ENCODE data around the gene AKAP6.
A peak's percentile ranks its signal among the peaks of the same experiment; 100 is the strongest.

AKAP6 gene

GRCh38 chr14:32430326-32430725 lies 101.2 kb downstream of the AKAP6 start:
- in situ Hi-C loops (cut with HindIII; ENCODE audit: low pct_ligation_motif_present, low sequenced_read_pairs), result no loop called here
- Histone ChIP-seq H3K27ac (peak overlapping the region; percentile 51), H3K36me3 (replicated peaks) (no peaks in the 10 kb centered on the region), H3K27me3 (replicated peaks) (no peaks in the 10 kb centered on the region), H3K4me3 (ENCODE audit: low read depth, low read length) (no peak overlapping the region)
- TF ChIP-seq, protein P1, sequence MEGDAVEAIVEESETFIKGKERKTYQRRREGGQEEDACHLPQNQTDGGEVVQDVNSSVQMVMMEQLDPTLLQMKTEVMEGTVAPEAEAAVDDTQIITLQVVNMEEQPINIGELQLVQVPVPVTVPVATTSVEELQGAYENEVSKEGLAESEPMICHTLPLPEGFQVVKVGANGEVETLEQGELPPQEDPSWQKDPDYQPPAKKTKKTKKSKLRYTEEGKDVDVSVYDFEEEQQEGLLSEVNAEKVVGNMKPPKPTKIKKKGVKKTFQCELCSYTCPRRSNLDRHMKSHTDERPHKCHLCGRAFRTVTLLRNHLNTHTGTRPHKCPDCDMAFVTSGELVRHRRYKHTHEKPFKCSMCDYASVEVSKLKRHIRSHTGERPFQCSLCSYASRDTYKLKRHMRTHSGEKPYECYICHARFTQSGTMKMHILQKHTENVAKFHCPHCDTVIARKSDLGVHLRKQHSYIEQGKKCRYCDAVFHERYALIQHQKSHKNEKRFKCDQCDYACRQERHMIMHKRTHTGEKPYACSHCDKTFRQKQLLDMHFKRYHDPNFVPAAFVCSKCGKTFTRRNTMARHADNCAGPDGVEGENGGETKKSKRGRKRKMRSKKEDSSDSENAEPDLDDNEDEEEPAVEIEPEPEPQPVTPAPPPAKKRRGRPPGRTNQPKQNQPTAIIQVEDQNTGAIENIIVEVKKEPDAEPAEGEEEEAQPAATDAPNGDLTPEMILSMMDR (IDR thresholded peaks at IDR 0.05; ENCODE audit: low read depth, low read length, missing control alignments), result no peak
- peak; percentile 91 for DNase-seq

GRCh38 chr14:32432813-32433538 lies 103.9 kb downstream of the AKAP6 start:
- DNase-seq, result no peak
- H3K4me3 ChIP-seq (ENCODE audit: low read depth, low read length), result no peak overlapping the region
- H3K36me3 ChIP-seq (replicated peaks), result no peaks in the 10 kb centered on the region
- in situ Hi-C loops (cut with HindIII; ENCODE audit: low pct_ligation_motif_present, low sequenced_read_pairs), result no loop called here
- TF ChIP-seq, protein P1 (IDR thresholded peaks at IDR 0.05; ENCODE audit: low read depth, low read length, missing control alignments), result no peak
- H3K27me3 ChIP-seq (replicated peaks), result no peaks in the 10 kb centered on the region
- H3K27ac ChIP-seq, result no peak overlapping the region

DNA sequence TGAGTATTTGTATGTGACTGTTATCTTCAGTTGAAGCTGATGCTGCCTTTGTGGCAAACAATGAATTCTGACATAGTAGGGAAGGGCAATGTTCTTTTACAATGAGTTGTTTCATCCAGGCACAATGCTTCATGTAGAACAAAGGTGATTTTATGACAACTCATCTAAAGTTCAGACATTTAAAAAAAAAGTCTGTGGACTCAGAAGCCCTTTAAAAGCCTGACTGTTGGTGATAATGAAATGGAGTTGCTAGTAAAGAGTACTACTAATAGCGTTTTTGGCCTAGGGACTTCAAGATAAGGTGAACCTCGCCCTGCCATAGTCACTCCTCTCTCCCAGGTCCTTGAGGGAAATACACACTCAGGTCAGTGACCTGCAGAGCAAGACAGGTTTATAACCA lies 105.1 kb downstream of the AKAP6 start:
- Histone ChIP-seq H3K4me3 (ENCODE audit: low read depth, low read length) (no peak overlapping the region), H3K36me3 (replicated peaks) (no peaks in the 10 kb centered on the region), H3K27me3 (replicated peaks) (no peaks in the 10 kb centered on the region), H3K27ac (no peak overlapping the region)
- in situ Hi-C loops (cut with HindIII; ENCODE audit: low pct_ligation_motif_present, low sequenced_read_pairs), result no loop called here
- DNase-seq, result no peak
- TF ChIP-seq, protein P1 (IDR thresholded peaks at IDR 0.05; ENCODE audit: low read depth, low read length, missing control alignments), result no peak

DNA sequence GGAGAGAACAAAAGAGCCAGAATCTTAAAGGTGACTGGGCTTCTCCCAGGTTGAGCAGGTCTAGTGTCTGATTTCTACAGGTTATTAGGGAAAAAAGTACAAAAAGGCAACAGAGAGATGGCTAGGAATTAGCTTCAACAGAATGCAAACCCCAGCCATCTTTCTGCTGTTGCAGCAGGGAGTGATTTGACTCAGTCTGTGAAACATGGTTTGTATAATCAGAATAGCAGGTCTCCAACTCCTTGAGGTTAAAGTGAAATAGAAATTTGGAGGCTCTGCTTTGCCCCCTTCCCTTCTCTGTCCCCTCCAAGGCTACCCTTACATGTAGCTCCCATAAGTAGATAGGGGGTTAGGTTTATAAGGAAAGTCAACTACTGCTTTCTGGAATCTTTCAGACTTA lies 105.8 kb downstream of the AKAP6 start:
- Histone ChIP-seq H3K27me3 (replicated peaks) (no peaks in the 10 kb centered on the region), H3K4me3 (ENCODE audit: low read depth, low read length) (no peak overlapping the region), H3K27ac (no peak overlapping the region), H3K36me3 (replicated peaks) (no peaks in the 10 kb centered on the region)
- DNase-seq, result no peak
- TF ChIP-seq, protein P1 (IDR thresholded peaks at IDR 0.05; ENCODE audit: low read depth, low read length, missing control alignments), result no peak
- in situ Hi-C loops (cut with HindIII; ENCODE audit: low pct_ligation_motif_present, low sequenced_read_pairs), result no loop called here

- Histone ChIP-seq H3K27ac (no peak overlapping the region), H3K4me3 (ENCODE audit: low read depth, low read length) (no peak overlapping the region), H3K27me3 (replicated peaks) (no peaks in the 10 kb centered on the region), H3K36me3 (replicated peaks) (no peaks in the 10 kb centered on the region)
- in situ Hi-C loops (cut with HindIII; ENCODE audit: low pct_ligation_motif_present, low sequenced_read_pairs), result no loop called here
- DNase-seq, result no peak
- TF ChIP-seq, protein P1 (IDR thresholded peaks at IDR 0.05; ENCODE audit: low read depth, low read length, missing control alignments), result no peak
These were observed 106.3 kb downstream of the AKAP6 start for GRCh38 chr14:32435411-32435810.

- no peak for DNase-seq
- Histone ChIP-seq H3K4me3 (ENCODE audit: low read depth, low read length) (no peak overlapping the region), H3K36me3 (replicated peaks) (no peaks in the 10 kb centered on the region), H3K27ac (no peak overlapping the region), H3K27me3 (replicated peaks) (no peaks in the 10 kb centered on the region)
- TF ChIP-seq, protein P1 (IDR thresholded peaks at IDR 0.05; ENCODE audit: low read depth, low read length, missing control alignments), result no peak
- in situ Hi-C loops (cut with HindIII; ENCODE audit: low pct_ligation_motif_present, low sequenced_read_pairs), result no loop called here
These were observed 107.9 kb downstream of the AKAP6 start for GRCh38 chr14:32436993-32437392.
